HG03045 (cell line): ENCODE data around the gene ERC1.

Experiments
- ATAC-seq: cut with Tn5 transposase; IDR thresholded peaks from one replicate; pipeline ENCODE4 v1.9.1; 2021; ENCODE audit warnings: mild to moderate bottlenecking, moderate library complexity; ENCODE audit not compliant: unreplicated experiment

ERC1 gene

DNA sequence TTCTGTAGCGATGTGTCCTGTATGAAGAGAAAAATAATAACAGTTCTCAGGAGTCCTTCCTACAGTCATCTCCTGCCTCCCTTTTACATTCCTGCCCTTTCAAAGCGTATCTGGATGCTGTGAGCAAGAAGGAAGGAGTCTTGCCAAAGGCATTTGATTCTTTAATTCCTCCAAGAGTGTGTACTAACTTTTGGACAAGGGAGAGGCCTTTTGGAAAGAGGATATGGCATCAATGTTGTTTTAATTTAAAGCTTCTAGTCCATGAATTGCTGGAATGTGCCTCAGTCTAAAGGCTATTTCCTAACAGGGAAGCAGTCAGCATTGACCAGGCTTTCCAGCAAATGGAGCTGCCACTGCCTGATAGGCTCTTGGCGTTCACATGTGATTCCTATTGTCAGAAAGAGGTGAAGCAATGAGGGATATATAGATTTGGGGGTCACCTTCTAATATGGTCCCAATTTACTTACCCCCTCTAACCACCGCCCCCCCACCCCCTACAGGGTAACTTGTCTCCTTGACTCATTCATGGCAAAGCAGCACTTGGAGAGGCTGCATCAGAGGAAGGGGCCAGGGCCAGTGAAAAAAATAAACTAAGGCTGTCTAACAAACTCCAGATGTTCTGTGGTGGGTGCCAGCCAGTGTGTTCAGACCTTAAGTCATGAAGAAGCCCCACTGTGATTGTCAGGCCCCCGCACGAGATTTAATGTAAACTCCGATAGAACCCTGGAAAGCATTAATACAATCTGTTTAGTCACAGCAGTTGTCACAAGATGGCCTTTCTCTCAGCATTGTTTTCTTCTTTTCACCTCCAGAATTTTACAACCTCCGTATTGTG, 383.1 kb downstream of the ERC1 start:
- no peak for ATAC-seq

DNA sequence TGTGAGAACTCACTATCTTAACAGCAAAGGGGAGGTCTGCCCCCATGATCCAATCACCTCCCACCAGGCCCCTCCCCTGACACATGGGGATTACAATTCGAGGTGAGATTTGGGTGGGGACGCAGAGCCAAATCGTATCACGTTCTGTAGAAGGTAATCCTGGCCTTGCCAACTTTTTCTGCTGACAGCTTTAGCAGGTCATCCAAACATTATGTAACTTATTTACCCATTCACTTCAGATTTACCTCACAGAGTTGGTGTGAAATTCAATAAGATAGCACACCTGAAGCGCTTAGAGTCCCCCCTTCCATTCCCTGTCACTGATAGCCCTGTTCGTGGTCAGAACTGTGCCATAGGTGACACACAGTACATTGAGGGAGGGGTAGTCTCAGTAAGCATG, 384.3 kb downstream of the ERC1 start:
- ATAC-seq, result no peak

DNA sequence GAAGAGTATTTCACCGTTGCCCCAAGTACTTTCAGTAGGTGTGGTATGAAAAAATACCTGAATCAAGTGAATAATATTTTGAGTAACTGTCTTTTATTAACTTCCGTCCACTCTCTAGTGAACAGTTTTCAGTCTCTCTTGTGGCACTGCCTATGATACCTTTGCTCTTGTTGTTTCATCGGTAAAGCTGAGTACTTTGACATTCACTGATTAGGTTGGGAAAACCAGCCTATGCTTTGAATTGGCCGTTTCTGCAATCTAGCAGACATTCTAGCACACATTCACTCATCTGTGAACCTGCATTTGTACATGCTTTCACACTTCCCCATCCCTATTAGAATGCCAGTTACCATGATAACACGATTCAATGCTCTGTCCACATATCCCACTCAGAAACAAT, 386.1 kb downstream of the ERC1 start:
- ATAC-seq, result no peak

DNA sequence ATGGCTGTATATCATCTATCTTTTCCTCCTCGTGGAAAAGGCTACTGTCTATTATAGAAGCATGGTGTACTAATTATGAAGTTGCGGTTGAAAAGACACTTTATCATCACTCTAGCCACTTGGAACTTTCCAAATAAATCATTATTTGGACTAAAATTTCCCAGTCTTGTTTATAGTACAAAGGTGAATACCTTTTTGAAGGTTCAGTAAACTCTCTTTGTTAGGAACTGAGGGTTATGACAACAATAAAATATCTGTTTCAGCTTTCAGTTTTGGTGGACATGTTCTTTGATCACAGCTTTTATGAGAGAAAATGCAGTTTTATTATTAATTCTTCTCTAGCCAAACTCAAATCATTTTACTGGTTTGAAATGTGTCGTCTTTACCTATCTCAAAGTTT, 386.7 kb downstream of the ERC1 start:
- ATAC-seq, result no peak

DNA sequence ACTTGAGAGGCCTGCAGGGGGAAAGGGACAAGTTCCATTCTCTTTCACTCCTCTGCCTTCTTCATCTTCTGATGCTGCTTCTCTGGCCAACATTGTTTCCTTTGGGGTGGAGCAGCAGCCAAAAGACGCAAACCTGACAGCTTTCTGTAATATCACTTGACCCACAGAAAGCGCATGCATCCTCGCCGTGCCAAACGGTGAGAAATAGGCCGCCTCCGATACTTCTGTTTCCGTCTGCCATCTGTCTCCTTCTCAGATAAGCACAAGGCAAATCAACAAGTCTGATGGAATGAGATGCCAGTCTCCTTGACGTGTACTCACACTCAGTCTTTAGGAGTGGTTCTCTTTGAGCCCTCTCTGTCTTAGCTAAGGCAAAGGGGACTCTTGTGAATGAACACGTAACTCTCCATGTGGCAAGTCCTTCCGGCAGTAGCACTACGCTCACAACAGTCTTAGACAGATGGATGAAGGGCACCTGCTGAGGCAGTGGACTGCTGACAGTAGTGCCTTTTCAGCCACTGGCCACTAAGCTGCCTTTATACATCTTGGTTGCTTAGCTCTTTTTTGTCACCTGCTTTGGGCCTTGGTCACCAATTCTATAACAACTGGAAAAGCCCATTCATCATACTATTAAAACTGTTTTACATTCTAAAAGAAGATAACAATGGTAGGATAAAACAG, 389.3 kb downstream of the ERC1 start:
- no peak for ATAC-seq

DNA sequence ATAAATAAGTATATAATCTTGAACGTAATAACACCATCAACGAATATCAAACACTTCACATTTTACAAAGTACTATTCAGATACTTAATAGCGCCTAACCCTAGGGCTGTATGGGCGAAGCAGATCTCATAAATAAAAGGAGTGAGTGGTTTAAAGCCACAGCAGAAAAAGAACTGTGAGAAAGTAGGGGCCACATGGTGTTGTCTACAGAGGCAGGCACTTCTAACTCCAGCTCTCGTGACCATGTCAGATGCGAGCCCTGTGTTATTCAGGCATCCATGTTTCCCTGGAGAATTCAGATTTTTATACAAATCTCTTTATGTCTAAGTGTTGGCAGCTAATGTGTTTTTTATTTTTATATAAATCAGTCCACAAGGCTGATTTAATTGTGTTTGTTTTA, 391.1 kb downstream of the ERC1 start:
- no peak for ATAC-seq

DNA sequence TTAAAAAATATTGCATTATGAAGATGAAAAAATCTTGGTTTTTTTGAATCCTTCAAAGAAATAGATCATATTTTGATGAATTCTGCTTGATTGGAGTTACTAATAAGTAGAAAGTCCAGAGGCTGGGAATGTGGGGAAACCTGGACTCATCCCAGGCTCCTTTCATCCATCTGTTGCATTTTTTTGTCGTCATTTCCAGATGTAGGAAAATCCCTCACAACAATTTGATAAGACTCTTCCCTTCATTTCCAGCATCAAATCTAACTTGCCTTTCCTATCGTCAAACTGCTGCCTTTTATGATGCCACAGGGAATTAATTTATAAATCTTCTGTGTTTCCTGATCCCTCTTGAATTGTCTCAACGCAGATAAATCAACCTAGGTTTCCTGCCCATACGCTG, 391.8 kb downstream of the ERC1 start:
- ATAC-seq, result no peak

DNA sequence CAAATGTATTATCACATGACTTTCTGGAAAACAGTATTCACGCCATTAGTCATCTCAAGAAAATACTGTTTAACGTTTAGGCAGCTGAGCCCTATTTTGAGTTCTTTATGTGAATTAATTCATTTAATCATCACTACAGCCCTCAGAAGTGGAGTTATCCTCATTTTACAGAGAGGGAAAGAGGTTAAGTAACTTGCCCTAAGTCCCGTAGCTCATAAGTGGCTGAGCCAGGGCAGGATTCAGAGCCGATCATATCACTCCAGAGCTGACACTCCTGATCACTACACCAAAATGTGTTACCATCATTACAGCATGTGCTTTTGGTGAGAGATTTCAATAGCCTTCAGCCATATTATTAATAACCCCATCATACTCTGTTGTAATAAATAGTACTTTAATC, 392.7 kb downstream of the ERC1 start:
- ATAC-seq, result no peak

DNA sequence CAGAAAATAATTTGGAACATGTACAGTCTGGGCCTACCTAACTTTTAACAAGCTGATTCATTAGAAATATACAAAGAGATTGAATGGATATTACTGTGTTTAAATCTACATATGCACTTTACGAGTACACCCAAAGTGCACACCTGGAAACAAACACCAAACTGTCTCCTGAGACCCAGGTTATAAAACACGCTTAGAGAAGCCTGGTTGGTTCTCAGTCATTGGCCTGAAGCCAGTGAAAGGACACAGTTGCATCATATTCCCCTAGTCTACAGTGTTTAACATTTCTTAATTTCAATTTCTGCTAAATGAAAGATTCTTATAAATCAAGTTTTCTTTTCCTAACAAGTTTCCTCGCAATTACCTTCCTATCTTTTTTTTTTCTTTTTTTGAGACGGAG, 393.9 kb downstream of the ERC1 start:
- no peak for ATAC-seq

DNA sequence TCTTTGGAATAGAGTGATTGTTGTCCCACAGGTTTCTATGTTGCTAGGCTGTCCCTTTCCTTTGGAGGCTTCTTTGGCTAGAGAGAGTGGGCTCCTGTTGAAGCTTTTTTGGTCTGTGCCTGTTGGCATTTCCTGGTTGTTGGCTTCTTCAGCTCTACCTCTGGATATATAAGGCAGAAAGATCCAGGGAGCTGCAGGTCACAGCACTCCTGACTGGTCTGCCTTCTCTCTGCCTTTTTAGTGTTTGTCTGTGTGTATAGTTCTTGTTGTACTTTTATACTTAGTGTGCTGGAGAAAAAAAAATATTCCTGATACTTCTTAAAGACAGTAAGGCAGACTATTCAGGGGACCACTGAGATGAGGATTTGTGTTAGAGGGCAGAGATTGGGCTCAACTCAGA, 400.7 kb downstream of the ERC1 start:
- ATAC-seq, result no peak

- ATAC-seq, result no peak
These were observed 404.5 kb downstream of the ERC1 start for GRCh38 chr12:1395421-1395955.

- no peak for ATAC-seq
These were observed 407.6 kb downstream of the ERC1 start for GRCh38 chr12:1398673-1399072.

GRCh38 chr12:1401891-1402290, 410.9 kb downstream of the ERC1 start:
- no peak for ATAC-seq

- ATAC-seq, result no peak
These were observed 412.4 kb downstream of the ERC1 start for GRCh38 chr12:1403417-1403816.

- no peak for ATAC-seq
These were observed 414.6 kb downstream of the ERC1 start for GRCh38 chr12:1405619-1406018.

DNA sequence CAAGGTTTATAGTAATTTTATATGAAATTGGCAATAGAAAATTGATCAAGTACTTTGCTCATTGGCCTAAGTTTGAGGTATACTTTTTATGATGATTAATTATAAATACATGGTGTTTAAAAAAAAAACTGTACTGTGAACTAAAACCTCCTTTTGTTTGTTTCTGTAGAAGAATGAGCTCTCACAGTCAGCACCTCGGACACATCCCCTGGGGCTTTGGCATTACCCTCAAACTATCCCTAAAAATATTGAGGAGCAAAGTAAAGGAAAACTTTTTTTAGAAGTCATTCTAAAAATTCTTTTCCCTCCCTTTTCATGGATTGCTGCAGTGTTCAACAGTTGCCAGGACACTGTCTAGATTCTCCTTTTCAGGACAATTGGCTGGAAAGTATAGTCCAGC, 419.8 kb downstream of the ERC1 start:
- ATAC-seq, result no peak

DNA sequence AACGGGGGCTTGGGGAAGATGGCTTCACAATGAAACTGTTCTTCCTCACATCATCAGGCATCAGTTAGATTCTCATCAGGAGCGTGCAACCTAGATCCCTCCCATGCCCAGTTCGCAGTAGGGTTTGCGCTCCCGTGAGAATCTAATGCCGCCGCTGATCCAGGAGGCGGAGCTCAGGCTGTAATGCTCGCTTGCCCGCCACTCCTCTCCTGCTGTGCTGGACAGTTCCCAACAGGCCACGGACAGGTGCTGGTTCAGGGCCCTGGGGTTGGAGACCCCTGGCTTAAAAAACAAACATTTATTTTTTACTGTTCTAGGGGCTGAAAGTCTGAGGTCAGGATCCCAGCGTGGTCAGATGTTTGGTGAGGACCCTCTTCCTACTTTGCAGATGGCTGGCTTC, 422.9 kb downstream of the ERC1 start:
- no peak for ATAC-seq

DNA sequence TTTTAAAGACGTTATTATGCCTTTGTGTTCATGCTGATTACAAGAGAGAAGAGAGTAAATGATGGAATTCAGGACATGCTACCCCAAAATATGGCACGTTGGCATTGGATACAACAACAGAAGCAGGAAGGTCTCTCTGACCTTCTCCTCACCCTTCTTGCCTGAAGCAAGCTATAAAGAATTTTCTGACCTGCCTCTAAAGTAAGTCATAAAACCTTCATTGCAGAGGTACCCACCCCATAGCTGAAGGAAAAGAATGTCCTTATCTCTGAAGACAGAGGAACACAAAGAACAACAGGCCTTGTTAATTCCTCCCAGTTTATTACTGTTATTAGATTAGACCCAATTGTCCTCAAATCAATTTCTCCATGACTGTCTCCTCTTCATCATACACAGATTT, 427.1 kb downstream of the ERC1 start:
- no peak for ATAC-seq

DNA sequence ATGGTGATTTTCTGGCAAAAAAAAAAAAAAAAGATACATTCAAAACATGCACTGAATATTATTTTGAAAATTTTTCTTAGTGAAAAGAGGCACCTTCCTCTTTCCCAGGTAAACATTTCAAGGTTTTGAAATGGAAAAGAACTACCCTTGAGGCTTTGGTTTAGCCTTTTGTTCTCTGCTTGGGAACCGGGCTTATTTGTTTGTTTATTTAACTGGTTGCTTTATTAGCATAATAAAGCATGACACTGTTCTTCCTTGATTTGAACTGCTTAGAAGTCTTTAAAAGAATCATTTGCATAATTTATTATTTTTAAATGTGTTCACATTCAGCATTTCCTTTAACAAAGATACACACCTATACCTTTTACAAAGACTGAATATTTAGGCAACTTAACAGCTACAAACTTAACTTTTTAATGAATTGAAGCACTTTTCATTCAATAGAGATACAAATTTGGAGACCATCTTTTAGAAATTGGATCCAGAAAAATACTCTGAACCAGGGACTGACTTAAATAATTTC, 428.9 kb downstream of the ERC1 start:
- no peak for ATAC-seq

GRCh38 chr12:1421091-1421846, 430.2 kb downstream of the ERC1 start:
- no peak for ATAC-seq

- ATAC-seq, result no peak
These were observed 431.7 kb downstream of the ERC1 start for GRCh38 chr12:1422604-1423315.
